Lower leg skin (tissue), 3 donors: ENCODE measurements around the gene RAF1.

Experiments
- CTCF ChIP-seq, 3 donors: fragments of 450-650 bp; IDR thresholded peaks; one replicate each; pipeline ENCODE4 v1.5.1; 2016; ENCODE audit warnings: antibody characterized with exemption in 3 of 3, mild to moderate bottlenecking in 3 of 3, moderate library complexity in 2 of 3
- POLR2A ChIP-seq, 2 donors: fragments of 450-650 bp; IDR thresholded peaks; one replicate each; pipeline ENCODE4 v1.6.1; 2016 to 2017; ENCODE audit warnings: antibody characterized with exemption in 2 of 2, mild to moderate bottlenecking in 1 of 2, moderate library complexity in 1 of 2

GRCh38 chr3:12707449-12707848 lies 43.5 kb upstream of the RAF1 start:
- no peak for TF ChIP-seq CTCF (IDR thresholded peaks at IDR 0.05)
- TF ChIP-seq POLR2A (IDR thresholded peaks at IDR 0.05), result no peak
